GM10266 (cell line): ENCODE results near the gene DIDO1.
"Not testable (repeated sequence)": the region's sequence is repeated elsewhere in the genome, so short reads cannot be mapped to it uniquely, and the experiment has no call there.

Source experiments
- DNase-seq: peaks from one replicate; pipeline ENCODE4 v3.0.0; 2012; ENCODE audit errors: extremely low spot score
- CTCF ChIP-seq: IDR thresholded peaks from 2 replicates; pipeline ENCODE4 v1.5.1; 2012; ENCODE audit warnings: mild to moderate bottlenecking, low read depth; ENCODE audit not compliant: control insufficient read depth, insufficient read depth; ENCODE audit errors: missing control alignments

DIDO1 gene

GRCh38 chr20:62852196-62852595 lies 74.1 kb downstream of the DIDO1 start:
- no peak for DNase-seq
- TF ChIP-seq CTCF, result no peak

- DNase-seq, result no peak
These were observed 75.9 kb downstream of the DIDO1 start for GRCh38 chr20:62850333-62850974.

GRCh38 chr20:62849431-62849830 lies 76.9 kb downstream of the DIDO1 start:
- DNase-seq, result no peak
- TF ChIP-seq CTCF, result no peak

More at GRCh38 chr20:62850333-62850974, 75.9 kb downstream of the DIDO1 start:
- no peak for TF ChIP-seq CTCF

- DNase-seq, result not testable (repeated sequence)
These were observed 77.4 kb downstream of the DIDO1 start for GRCh38 chr20:62848917-62849316.

- no peak for DNase-seq
- TF ChIP-seq CTCF, result no peak
These were observed 80.0 kb downstream of the DIDO1 start for GRCh38 chr20:62846166-62846890.

GRCh38 chr20:62845416-62846160 lies 80.7 kb downstream of the DIDO1 start:
- no peak for DNase-seq
- TF ChIP-seq CTCF, result no peak

- no peak for TF ChIP-seq CTCF
- no peak for DNase-seq
These were observed 82.1 kb downstream of the DIDO1 start for GRCh38 chr20:62844182-62844581.
